Karpas-422 (cell line): Measurements from ENCODE around the gene CABLES2. TPM values are rescaled to one million over a fixed set of nuclear protein-coding genes. Genes with fewer than 3 reads are reported as not detected.
"Not testable (repeated sequence)": the region's sequence is repeated elsewhere in the genome, so short reads cannot be mapped to it uniquely, and the experiment has no call there.

Experiments
- DNase-seq: peaks from one replicate; pipeline ENCODE4 v3.0.0-alpha.2; 2015
- H2AFZ ChIP-seq: fragments of 200-600 bp; sonication (generic); 2 replicates; pipeline ENCODE4 v1.6.1; 2014; ENCODE audit warnings: antibody characterized with exemption, low read length, mixed read lengths
- H3K27ac ChIP-seq: fragments of 200-600 bp; sonication (generic); 2 replicates; pipeline ENCODE4 v1.5.1; 2014; ENCODE audit warnings: mild to moderate bottlenecking, low read length, moderate library complexity
- H3K27me3 ChIP-seq: fragments of 200-600 bp; sonication (generic); 2 replicates; pipeline ENCODE4 v1.6.1; 2014; ENCODE audit warnings: low read length, mixed read lengths
- H3K36me3 ChIP-seq: fragments of 200-600 bp; sonication (generic); 2 replicates; pipeline ENCODE4 v1.6.1; 2014; ENCODE audit warnings: low read length, mixed read lengths; ENCODE audit not compliant: insufficient read depth
- H3K4me1 ChIP-seq: fragments of 200-600 bp; sonication (generic); 2 replicates; pipeline ENCODE4 v1.6.1; 2014; ENCODE audit warnings: mild to moderate bottlenecking, low read length, mixed read lengths
- H3K4me2 ChIP-seq: fragments of 200-600 bp; sonication (generic); 2 replicates; pipeline ENCODE4 v1.6.1; 2014; ENCODE audit warnings: low read length, low read depth, mild to moderate bottlenecking; ENCODE audit not compliant: poor library complexity, severe bottlenecking
- H3K4me3 ChIP-seq: fragments of 200-600 bp; sonication (generic); 2 replicates; pipeline ENCODE4 v1.5.1; 2014; ENCODE audit warnings: mild to moderate bottlenecking, antibody characterized with exemption, low read length, mixed read lengths
- H3K79me2 ChIP-seq: fragments of 200-600 bp; sonication (generic); 2 replicates; pipeline ENCODE4 v1.6.1; 2014; ENCODE audit warnings: mild to moderate bottlenecking, low read length, mixed read lengths
- H3K9ac ChIP-seq: fragments of 200-600 bp; sonication (generic); 2 replicates; pipeline ENCODE4 v1.6.0; 2014; ENCODE audit warnings: low read length
- H3K9me2 ChIP-seq: fragments of 200-600 bp; sonication (generic), shearing (Covaris generic); replicated peaks from 2 replicates; pipeline ENCODE4 v1.6.0; 2014; ENCODE audit warnings: mild to moderate bottlenecking, low read length, moderate library complexity; ENCODE audit not compliant: insufficient read depth
- H3K9me3 ChIP-seq: fragments of 300-700, 200-600 bp; sonication (generic); 2 replicates; pipeline ENCODE4 v1.6.1; 2014; ENCODE audit warnings: low read length, mixed read lengths
- H4K20me1 ChIP-seq: fragments of 200-600 bp; sonication (generic); 2 replicates; pipeline ENCODE4 v1.6.1; 2014; ENCODE audit warnings: mild to moderate bottlenecking, antibody characterized with exemption, low read length, low read depth; ENCODE audit not compliant: insufficient read depth
- total RNA-seq: library from RNA; depleted of rRNA; stranded (reverse); fragments of >200 nt; shearing (Covaris generic); gene quantifications from 2 replicates; pipeline ENCODE4 v1.2.3, GENCODE V29; 2014; ENCODE audit warnings: low replicate concordance

CABLES2 gene
- total RNA-seq, 1 experiment from 2014 or later, result 7.6 TPM

DNA sequence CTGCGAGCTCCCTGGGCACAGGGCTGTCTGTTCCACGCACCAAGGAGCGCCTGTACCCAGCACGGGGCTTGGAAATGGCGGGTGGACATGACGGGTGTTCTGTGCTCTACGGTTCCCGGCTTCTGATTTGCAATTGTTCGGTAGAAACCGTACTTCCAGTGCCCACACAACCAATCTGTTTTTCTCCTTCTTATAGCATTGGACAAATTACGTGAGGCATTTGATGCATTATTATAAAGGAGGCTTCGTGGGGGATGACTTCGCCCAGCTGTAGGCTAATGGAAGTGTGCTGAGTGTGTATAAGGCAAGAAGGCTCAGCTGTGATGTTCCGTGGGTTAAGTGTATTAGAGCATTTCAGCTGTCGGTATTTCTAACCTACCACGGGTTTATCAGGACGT is 30.0 kb downstream of the CABLES2 start:
- Histone ChIP-seq H4K20me1 (no peaks in the 10 kb centered on the region), H2AFZ (no peak overlapping the region), H3K4me2 (no peak overlapping the region)

DNA sequence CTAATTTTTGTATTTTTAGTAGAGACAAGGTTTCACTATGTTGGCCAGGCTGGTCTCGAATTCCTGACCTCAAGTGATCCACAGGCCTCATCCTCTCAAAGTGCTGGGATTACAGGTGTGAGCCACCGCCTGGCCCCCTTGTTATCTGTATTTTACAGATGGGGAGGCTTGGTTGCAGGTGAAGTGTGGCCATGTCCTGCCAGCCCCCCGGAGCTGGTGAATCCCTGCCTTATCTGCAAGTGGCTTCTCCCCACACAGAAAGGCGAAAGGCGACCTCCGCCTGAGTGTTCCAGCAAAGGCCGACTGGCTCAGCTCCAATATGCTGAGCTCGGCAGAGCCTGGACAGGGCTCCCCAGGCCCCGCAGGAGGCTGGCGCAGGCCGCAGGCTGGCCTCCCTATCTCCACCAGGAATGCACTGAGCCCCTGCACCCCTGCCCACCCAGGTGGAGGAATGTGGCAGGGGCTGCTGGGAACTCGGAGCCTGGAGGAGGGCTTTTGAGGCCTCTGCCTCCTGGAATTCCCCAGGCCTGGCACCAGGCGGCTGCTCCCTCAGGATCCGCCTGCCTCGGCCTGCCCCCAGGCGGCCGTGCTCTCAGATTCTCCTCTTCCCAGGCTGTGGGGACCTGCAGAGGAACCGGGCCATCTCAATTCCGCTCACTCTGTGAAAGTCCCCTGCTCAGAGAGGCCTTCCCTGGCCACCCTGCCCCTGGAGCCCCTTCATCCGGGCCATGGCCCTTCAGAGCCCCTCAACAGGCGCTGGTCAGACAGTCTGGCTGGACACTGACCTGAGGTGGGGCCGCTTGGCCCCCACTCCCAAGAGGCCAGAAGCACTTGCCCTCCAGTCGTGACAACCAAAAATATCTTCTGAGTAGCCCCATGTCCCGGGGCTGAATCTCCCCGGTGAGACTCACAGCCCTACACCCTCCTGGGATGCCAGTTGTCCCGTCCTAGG is 30.7 kb downstream of the CABLES2 start:
- Histone ChIP-seq H3K9ac (no peak overlapping the region), H3K4me1 (no peaks in the 10 kb centered on the region), H3K79me2 (no peaks in the 10 kb centered on the region), H2AFZ (no peak overlapping the region), H3K9me2 (no peaks in the 10 kb centered on the region), H3K4me3 (no peak overlapping the region), H3K36me3 (no peaks in the 10 kb centered on the region), H3K4me2 (no peak overlapping the region), H3K27ac (no peak overlapping the region), H3K9me3 (no peaks in the 10 kb centered on the region), H4K20me1 (no peaks in the 10 kb centered on the region), H3K27me3 (no peaks in the 10 kb centered on the region)
- DNase-seq, result no peak

More for the DNA sequence above, 30.0 kb downstream of the CABLES2 start:
- H3K9ac ChIP-seq, result no peak overlapping the region
- no peak overlapping the region for H3K27ac ChIP-seq
- peaks cover 5% of the 10 kb centered on the region for H3K36me3 ChIP-seq
- H3K27me3 ChIP-seq, result no peaks in the 10 kb centered on the region
- no peaks in the 10 kb centered on the region for H3K4me1 ChIP-seq
- no peaks in the 10 kb centered on the region for H3K9me2 ChIP-seq
- DNase-seq, result no peak
- no peaks in the 10 kb centered on the region for H3K79me2 ChIP-seq
- H3K4me3 ChIP-seq, result no peak overlapping the region
- H3K9me3 ChIP-seq, result no peaks in the 10 kb centered on the region

DNA sequence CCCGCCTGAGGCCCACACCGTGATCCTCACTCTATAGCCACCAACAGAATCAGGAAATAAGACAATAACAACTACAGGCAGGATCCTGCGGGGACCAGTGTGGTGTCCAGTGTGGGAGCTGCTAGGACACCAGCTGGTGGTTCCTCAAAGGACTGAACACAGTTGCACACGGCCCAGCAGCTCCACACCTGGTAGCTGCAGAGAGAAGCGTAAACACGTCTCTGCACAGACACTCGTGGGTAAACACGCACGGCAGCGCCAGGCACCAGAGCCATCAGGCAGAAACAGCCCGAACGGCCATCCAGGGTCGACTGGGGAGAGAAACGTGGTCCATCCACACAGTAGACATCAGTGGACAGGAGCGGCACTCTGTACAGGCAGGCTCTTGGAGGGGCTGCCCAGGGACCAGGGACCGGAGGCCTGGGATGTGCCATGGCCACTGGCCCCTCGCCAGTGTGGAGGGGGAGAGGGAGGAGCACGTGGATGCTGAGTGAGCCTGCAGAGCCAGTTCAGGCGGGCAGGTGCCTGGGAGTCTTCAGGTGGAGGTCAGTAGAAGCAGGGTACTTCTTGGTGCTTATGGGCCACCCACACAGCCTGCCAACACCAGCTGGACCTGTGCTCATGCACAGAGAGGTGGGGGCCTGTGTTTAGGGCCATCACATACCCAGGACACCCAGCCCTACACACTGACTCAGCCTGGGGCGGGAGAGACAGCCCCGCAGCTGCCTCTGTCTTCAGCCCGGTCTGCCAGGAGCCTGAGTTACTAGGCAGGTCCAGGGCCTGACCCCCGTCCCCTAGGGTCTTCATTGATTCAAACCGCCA is 32.5 kb downstream of the CABLES2 start:
- no peak overlapping the region for H3K9ac ChIP-seq
- no peak overlapping the region for H3K27ac ChIP-seq
- no peak overlapping the region for H3K4me3 ChIP-seq
- no peak overlapping the region for H2AFZ ChIP-seq
- DNase-seq, result no peak
- no peaks in the 10 kb centered on the region for H3K36me3 ChIP-seq
- no peak overlapping the region for H3K4me2 ChIP-seq
- no peaks in the 10 kb centered on the region for H3K9me2 ChIP-seq
- H3K4me1 ChIP-seq, result no peaks in the 10 kb centered on the region
- no peaks in the 10 kb centered on the region for H3K9me3 ChIP-seq
- H3K79me2 ChIP-seq, result no peaks in the 10 kb centered on the region
- peaks cover 6% of the 10 kb centered on the region; the same call in 1 of the 2 replicates for H4K20me1 ChIP-seq
- no peaks in the 10 kb centered on the region for H3K27me3 ChIP-seq

DNA sequence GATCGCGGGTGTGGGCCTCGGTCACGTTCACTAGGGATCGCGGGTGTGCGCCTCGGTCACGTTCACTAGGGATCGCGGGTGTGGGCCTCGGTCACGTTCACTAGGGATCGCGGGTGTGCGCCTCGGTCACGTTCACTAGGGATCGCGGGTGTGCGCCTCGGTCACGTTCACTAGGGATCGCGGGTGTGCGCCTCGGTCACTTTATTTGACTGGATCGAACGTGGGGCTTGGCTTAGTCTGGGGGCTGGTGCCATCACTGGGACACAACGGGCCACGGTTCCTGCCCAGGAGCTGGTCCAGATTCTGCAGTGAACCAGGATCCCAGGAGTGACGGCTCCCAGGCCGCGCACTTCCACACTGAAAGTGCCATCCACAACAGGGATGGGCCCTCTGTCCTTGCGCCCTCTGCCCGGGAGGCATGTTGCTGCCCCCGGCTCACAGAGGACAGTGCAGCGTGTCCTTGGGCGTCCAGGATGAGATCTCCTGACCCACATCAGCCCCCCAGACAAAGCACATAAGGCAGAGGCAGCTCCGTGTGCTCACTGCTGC is 33.4 kb downstream of the CABLES2 start:
- not testable (repeated sequence) for H2AFZ ChIP-seq, DNase-seq, H3K27ac ChIP-seq, H3K4me1 ChIP-seq, H3K9ac ChIP-seq, H3K9me2 ChIP-seq, H3K4me2 ChIP-seq, H4K20me1 ChIP-seq, H3K9me3 ChIP-seq, H3K4me3 ChIP-seq, H3K36me3 ChIP-seq, H3K27me3 ChIP-seq, H3K79me2 ChIP-seq

DNA sequence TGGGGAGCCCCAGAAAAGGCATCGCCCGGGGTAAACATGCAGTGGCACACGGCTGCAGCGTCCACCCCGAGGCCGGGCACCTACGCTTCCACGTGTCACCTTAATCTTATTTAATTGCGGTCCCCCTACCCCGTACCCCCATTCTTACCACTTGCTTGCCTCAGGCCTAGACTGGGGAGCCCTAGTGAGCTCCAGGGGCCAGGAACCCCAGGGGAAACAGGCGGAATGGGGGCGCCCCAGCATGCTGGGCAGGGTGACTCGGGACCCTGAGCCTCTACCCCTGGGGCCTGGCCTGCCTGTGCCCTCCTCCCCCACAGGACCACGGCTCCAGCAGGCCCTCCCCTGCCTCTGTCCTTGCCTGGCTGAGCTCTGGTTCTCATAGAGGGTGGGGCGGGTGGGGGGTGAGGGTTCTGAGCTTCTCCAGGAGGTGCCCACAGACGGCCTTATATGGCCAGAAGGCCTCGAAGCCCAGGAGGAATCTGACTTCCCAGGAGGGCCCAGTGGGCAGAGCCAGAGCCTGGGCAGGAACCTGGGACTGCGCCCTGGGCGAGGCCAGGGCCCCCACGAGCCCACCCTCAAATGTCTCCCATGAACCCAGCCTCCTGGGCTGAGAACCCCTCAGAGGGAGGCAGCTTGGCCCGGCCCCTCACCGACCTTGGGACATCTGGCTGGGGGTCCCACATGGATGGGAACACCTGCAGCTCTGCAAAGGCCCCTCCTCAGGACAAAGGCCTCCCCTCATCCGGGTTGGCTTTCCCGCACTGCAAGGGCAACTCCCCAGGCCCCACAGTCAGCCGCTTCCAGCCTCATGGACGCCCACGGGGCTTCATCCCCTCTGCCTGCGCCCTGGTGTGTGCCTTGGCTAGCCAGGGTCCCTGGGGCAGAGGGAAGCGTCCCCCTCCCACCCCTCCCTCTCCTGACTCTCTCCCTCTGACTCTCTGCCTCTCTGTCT is 34.8 kb downstream of the CABLES2 start:
- no peak overlapping the region for H3K27ac ChIP-seq
- H3K4me2 ChIP-seq, result no peak overlapping the region
- peaks cover 14% of the 10 kb centered on the region for H3K4me1 ChIP-seq
- H2AFZ ChIP-seq, result no peak overlapping the region
- no peak overlapping the region for H3K4me3 ChIP-seq
- H3K36me3 ChIP-seq, result no peaks in the 10 kb centered on the region
- no peaks in the 10 kb centered on the region for H3K9me3 ChIP-seq
- DNase-seq, result no peak
- H3K9me2 ChIP-seq, result no peaks in the 10 kb centered on the region
- no peak overlapping the region for H3K9ac ChIP-seq
- H3K79me2 ChIP-seq, result no peaks in the 10 kb centered on the region
- H4K20me1 ChIP-seq, result peaks cover 6% of the 10 kb centered on the region; the same call in 1 of the 2 replicates
- H3K27me3 ChIP-seq, result no peaks in the 10 kb centered on the region

DNA sequence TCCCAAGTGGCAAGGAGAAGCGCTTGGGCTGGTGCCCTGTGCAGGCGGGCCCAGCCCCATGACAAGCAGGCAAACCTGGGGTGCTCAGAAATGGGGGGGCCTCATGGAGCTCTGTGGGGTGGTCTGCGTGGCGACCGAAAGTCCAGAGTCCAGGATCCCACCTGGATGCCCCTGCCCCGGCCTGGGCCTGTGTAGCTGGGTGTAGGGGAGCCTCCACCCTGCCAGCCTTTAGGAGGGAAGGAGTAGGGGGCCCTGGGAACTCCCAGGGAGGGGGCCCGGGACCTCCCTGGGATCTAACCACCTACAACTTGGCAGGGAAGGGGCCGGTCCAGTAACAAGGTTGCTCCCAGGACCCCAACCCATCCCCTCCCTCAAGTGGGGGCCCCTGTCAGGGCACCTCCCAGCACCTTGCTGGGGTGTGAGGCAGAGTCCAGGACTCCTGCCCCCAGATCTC is 35.5 kb downstream of the CABLES2 start:
- Histone ChIP-seq H3K4me2 (no peak overlapping the region), H4K20me1 (peaks cover 6% of the 10 kb centered on the region; the same call in 1 of the 2 replicates), H3K79me2 (no peaks in the 10 kb centered on the region), H3K27ac (no peak overlapping the region), H3K9ac (no peak overlapping the region), H3K36me3 (no peaks in the 10 kb centered on the region), H2AFZ (no peak overlapping the region), H3K4me3 (no peak overlapping the region), H3K9me3 (no peaks in the 10 kb centered on the region), H3K4me1 (peaks cover 16% of the 10 kb centered on the region), H3K9me2 (no peaks in the 10 kb centered on the region), H3K27me3 (no peaks in the 10 kb centered on the region)
- DNase-seq, result no peak

DNA sequence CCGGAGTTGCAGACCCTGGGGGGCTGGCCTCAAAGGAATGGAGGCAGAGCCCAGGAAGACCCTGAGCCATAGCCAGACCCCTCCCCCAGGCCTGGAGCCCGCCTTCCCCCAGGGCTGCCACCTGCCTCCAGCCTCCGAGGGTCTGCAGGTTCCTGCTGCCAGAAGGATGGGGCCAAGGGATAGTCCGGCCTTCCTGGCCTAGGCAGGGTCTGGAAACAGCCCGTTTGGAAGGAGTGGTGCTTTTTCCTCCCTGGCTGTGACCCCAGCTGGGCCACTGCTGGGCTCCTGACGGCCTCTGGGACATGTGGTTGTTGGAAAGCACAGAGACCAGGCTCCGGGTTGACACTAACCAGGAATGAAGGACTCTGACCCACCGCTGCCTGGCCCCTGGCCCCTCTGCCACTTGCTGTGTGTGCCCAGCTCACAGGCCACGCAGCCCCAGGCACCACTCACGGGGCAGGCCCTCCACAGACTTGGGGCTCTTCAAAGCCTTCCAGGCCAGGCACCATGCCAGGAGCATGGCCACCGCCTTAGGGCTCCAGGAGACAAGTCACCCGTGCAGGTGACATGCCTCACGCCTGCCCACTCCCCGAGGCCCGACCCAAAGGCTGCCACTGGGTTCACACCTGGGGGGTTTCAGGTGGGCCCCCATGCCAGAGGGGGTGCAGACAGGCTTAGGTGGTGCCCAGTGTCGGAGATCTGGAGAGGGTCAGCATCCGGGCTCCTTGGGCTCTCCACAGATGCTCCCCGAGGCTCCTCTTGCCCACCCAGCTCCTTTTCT is 36.1 kb downstream of the CABLES2 start:
- peaks cover 6% of the 10 kb centered on the region; the same call in 1 of the 2 replicates for H4K20me1 ChIP-seq
- H3K9me3 ChIP-seq, result no peaks in the 10 kb centered on the region
- H3K4me3 ChIP-seq, result no peak overlapping the region
- H3K36me3 ChIP-seq, result no peaks in the 10 kb centered on the region
- no peak overlapping the region for H3K4me2 ChIP-seq
- no peaks in the 10 kb centered on the region for H3K9me2 ChIP-seq
- H3K4me1 ChIP-seq, result peaks cover 22% of the 10 kb centered on the region
- no peak overlapping the region for H2AFZ ChIP-seq
- no peak for DNase-seq
- H3K27me3 ChIP-seq, result no peaks in the 10 kb centered on the region
- H3K27ac ChIP-seq, result no peak overlapping the region
- H3K79me2 ChIP-seq, result no peaks in the 10 kb centered on the region
- no peak overlapping the region for H3K9ac ChIP-seq
